GM04503 (cell line): ENCODE measurements around the gene SERPINI1.
"Not testable (repeated sequence)": the region's sequence is repeated elsewhere in the genome, so short reads cannot be mapped to it uniquely, and the experiment has no call there.

ENCODE experiments used
- DNase-seq: peaks from one replicate; pipeline ENCODE4 v3.0.0-alpha.2; 2012; ENCODE audit warnings: low read depth

Gene SERPINI1

GRCh38 chr3:167798443-167798842 is 62.9 kb downstream of the SERPINI1 start:
- no peak for DNase-seq

GRCh38 chr3:167808910-167809309 is 73.4 kb downstream of the SERPINI1 start:
- no peak for DNase-seq

GRCh38 chr3:167810236-167810635 is 74.7 kb downstream of the SERPINI1 start:
- no peak for DNase-seq

GRCh38 chr3:167811031-167811430 is 75.5 kb downstream of the SERPINI1 start:
- no peak for DNase-seq

- no peak for DNase-seq
These were observed 77.9 kb downstream of the SERPINI1 start for GRCh38 chr3:167813169-167814123.

- DNase-seq: peak; percentile 26
These were observed 79.0 kb downstream of the SERPINI1 start for GRCh38 chr3:167814441-167814951.

GRCh38 chr3:167816953-167817352 is 81.4 kb downstream of the SERPINI1 start:
- DNase-seq: no peak

- no peak for DNase-seq
These were observed 84.8 kb downstream of the SERPINI1 start for GRCh38 chr3:167820102-167820865.

GRCh38 chr3:167821248-167821805 is 85.8 kb downstream of the SERPINI1 start:
- no peak for DNase-seq

- DNase-seq: no peak
These were observed 88.2 kb downstream of the SERPINI1 start for GRCh38 chr3:167823738-167824137.

- DNase-seq: not testable (repeated sequence)
These were observed 92.1 kb downstream of the SERPINI1 start for GRCh38 chr3:167827588-167827987.

GRCh38 chr3:167829071-167829470 is 93.5 kb downstream of the SERPINI1 start:
- DNase-seq: no peak

- no peak for DNase-seq
These were observed 94.5 kb downstream of the SERPINI1 start for GRCh38 chr3:167830007-167830406.

GRCh38 chr3:167835359-167835758 is 99.8 kb downstream of the SERPINI1 start:
- no peak for DNase-seq

- no peak for DNase-seq
These were observed 100.4 kb downstream of the SERPINI1 start for GRCh38 chr3:167835953-167836352.

GRCh38 chr3:167837466-167837865 is 101.9 kb downstream of the SERPINI1 start:
- DNase-seq: no peak

GRCh38 chr3:167839460-167840134 is 104.1 kb downstream of the SERPINI1 start:
- no peak for DNase-seq

- DNase-seq: no peak
These were observed 104.7 kb downstream of the SERPINI1 start for GRCh38 chr3:167840247-167840646.

GRCh38 chr3:167843481-167843880 is 108.0 kb downstream of the SERPINI1 start:
- no peak for DNase-seq

- no peak for DNase-seq
These were observed 108.4 kb downstream of the SERPINI1 start for GRCh38 chr3:167843886-167844285.

GRCh38 chr3:167844528-167844927 is 109.0 kb downstream of the SERPINI1 start:
- DNase-seq: no peak

- DNase-seq: no peak
These were observed 115.7 kb downstream of the SERPINI1 start for GRCh38 chr3:167851171-167851570.
